HepG2 (cell line): ENCODE results near the gene IVD. TPM values are rescaled to one million over a fixed set of nuclear protein-coding genes. Genes with fewer than 3 reads are reported as not detected.

ENCODE experiments used
- HBP1 ChIP-seq: IDR thresholded peaks from 2 replicates; pipeline ENCODE4 v1.6.1; 2016; ENCODE audit warnings: low read depth, control low read depth
- ISX ChIP-seq: sonication (generic); formaldehyde crosslinking; conservative IDR thresholded peaks from 2 replicates; pipeline ENCODE4 v1.5.0; 2020; ENCODE audit warnings: missing genetic modification reagents
- MBNL3 ChIP-seq: fragments of 250-450 bp; sonication (Bioruptor Pico); conservative IDR thresholded peaks from 2 replicates; pipeline ENCODE4 v1.8.0; 2022; ENCODE audit warnings: mild to moderate bottlenecking, inconsistent platforms
- MED1 ChIP-seq: sonication (generic); formaldehyde crosslinking; IDR thresholded peaks from 2 replicates; pipeline ENCODE4 v1.4.0; 2020; ENCODE audit warnings: missing genetic modification reagents
- MED8 ChIP-seq: sonication (generic); formaldehyde crosslinking; IDR thresholded peaks from 2 replicates; pipeline ENCODE4 v1.8.1; 2023; ENCODE audit warnings: mild to moderate bottlenecking, missing genetic modification reagents; ENCODE audit not compliant: insufficient replicate concordance
- PHF20 ChIP-seq: sonication (generic); formaldehyde crosslinking; IDR thresholded peaks from 2 replicates; pipeline ENCODE4 v1.5.0; 2020; ENCODE audit warnings: mild to moderate bottlenecking, missing genetic modification reagents
- SNAPC5 ChIP-seq: sonication (generic); formaldehyde crosslinking; IDR thresholded peaks from 2 replicates; pipeline ENCODE4 v1.8.1; 2023; ENCODE audit warnings: mild to moderate bottlenecking, missing genetic modification reagents, borderline replicate concordance
- TAF15 ChIP-seq: fragments of 200-400 bp; formaldehyde crosslinking; IDR thresholded peaks from one replicate; pipeline ENCODE4 v1.6.1; 2018; ENCODE audit warnings: mild to moderate bottlenecking, low read depth, low read length; ENCODE audit not compliant: poor library complexity, severe bottlenecking
- TCF7L2 ChIP-seq: IDR thresholded peaks from 2 replicates; pipeline ENCODE4 v1.6.1; 2011; ENCODE audit warnings: mild to moderate bottlenecking, low read depth, low read length, moderate library complexity
- ZMYM2 ChIP-seq: sonication (generic); formaldehyde crosslinking; IDR thresholded peaks from 2 replicates; pipeline ENCODE4 v1.8.0; 2022; ENCODE audit warnings: mild to moderate bottlenecking, missing genetic modification reagents
- ZNF124 ChIP-seq: sonication (generic); formaldehyde crosslinking; IDR thresholded peaks from 2 replicates; pipeline ENCODE4 v1.4.0; 2020; ENCODE audit warnings: missing genetic modification reagents
- ZNF460 ChIP-seq: sonication (generic); formaldehyde crosslinking; IDR thresholded peaks from 2 replicates; pipeline ENCODE4 v1.5.1; 2020; ENCODE audit warnings: missing genetic modification reagents, mild to moderate bottlenecking, borderline replicate concordance
- ZNF496 ChIP-seq: sonication (generic); formaldehyde crosslinking; IDR thresholded peaks from 2 replicates; pipeline ENCODE4 v1.8.1; 2023; ENCODE audit warnings: mild to moderate bottlenecking, moderate library complexity, missing genetic modification reagents; ENCODE audit not compliant: insufficient replicate concordance
- ZNF547 ChIP-seq: sonication (generic); formaldehyde crosslinking; IDR thresholded peaks from 2 replicates; pipeline ENCODE4 v1.5.1; 2020; ENCODE audit warnings: mild to moderate bottlenecking, missing genetic modification reagents
- ZNF570 ChIP-seq: sonication (generic); formaldehyde crosslinking; IDR thresholded peaks from 2 replicates; pipeline ENCODE4 v1.4.0; 2020; ENCODE audit warnings: mild to moderate bottlenecking, missing genetic modification reagents, borderline replicate concordance
- ZNF781 ChIP-seq: sonication (generic); formaldehyde crosslinking; IDR thresholded peaks from 2 replicates; pipeline ENCODE4 v1.5.1; 2020; ENCODE audit warnings: borderline replicate concordance, mild to moderate bottlenecking, missing genetic modification reagents; ENCODE audit errors: not compliant biosample characterization
- ZNF839 ChIP-seq: sonication (generic); formaldehyde crosslinking; IDR thresholded peaks from 2 replicates; pipeline ENCODE4 v1.4.0; 2020; ENCODE audit warnings: missing genetic modification reagents, mild to moderate bottlenecking, borderline replicate concordance
- ZNF850 ChIP-seq: sonication (generic); formaldehyde crosslinking; conservative IDR thresholded peaks from 2 replicates; pipeline ENCODE4 v1.9.0; 2021; ENCODE audit warnings: mild to moderate bottlenecking, missing genetic modification reagents
- polyA plus RNA-seq, 8 experiments: library from polyadenylated mRNA; depleted of rRNA in 3 of 8; stranded (reverse) in 7 of 8; unstranded in 1 of 8; fragments of >200 nt; fragmentation: Illumina TruSeq in 4 of 8; extraction: Trizol in 4 of 8; gene quantifications; 2 replicates each; pipeline versions ENCODE4 v1.2.1 to v1.2.3, GENCODE V29; 2011 to 2016; ENCODE audit warnings: low read depth in 4 of 8, missing spikeins in 1 of 8, mixed read lengths in 1 of 8; ENCODE audit not compliant: insufficient read depth in 1 of 8
- total RNA-seq, 5 experiments: library from RNA; depleted of rRNA; stranded (reverse); fragments of >200 nt; fragmentation: Illumina TruSeq; extraction: Trizol; gene quantifications; 2 replicates each; pipeline ENCODE4 v1.2.3, GENCODE V29; 2016; ENCODE audit warnings: low read depth in 1 of 5
- TF ChIP-seq, protein P1 (sequence below): sonication (generic); formaldehyde crosslinking; IDR thresholded peaks from 2 replicates; pipeline ENCODE4 v1.4.0; 2020; ENCODE audit warnings: mild to moderate bottlenecking, missing genetic modification reagents
- TF ChIP-seq, protein P2 (sequence below): sonication (generic); formaldehyde crosslinking; IDR thresholded peaks from 2 replicates; pipeline ENCODE4 v1.4.0; 2020; ENCODE audit warnings: missing genetic modification reagents, mild to moderate bottlenecking, borderline replicate concordance

Gene IVD
- total and polyA plus RNA-seq, 2 of the 13 experiments (the other 11 are each of a cell fraction or from before 2014, with no cell fraction given) = 48.0 to 53.9 TPM

DNA sequence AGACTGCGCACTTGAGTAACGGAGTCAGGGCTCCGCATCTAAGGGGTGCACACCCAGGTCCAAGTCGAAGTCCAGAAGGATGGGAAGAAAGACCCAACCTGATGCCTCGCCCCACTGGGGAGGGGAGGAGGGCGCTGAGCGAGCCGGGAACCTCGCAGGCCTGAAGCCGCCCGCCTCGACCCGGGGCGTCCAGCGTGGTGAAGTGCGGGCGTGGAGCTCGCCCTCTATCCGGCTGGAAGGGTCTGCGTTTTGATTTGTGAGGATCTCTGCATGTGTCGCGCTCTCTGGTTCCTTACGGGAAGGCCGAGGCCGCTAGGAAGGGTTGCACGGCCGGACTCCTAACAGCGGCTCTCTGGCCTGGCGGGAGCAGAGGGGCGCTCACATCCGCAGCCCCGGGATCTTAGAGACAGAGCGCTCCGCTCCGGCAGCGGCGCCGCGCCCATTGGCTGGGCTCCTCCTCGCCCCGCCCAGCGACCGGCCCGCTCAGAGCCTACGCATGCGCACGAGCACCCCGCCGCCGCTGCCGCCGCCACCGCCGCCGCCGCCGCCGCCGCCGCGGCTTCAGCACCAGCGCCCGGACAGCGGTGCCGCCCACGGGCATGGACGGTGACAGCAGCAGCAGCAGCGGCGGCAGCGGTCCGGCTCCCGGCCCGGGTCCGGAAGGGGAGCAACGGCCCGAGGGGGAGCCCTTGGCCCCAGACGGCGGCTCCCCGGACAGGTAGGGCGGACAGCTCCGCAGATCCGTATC, 47.7 kb upstream of the IVD start, which contains the start of gene DISP2 (continued):
- TF ChIP-seq, protein P1, sequence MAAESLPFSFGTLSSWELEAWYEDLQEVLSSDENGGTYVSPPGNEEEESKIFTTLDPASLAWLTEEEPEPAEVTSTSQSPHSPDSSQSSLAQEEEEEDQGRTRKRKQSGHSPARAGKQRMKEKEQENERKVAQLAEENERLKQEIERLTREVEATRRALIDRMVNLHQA (CRISPR knock-in tag) = no peak
- TF ChIP-seq ZNF839 (CRISPR knock-in tag) (no peak), ZMYM2 (CRISPR knock-in tag) (no peak), ZNF460 (CRISPR knock-in tag) (no peak), ZNF124 (CRISPR knock-in tag) (no peak), ISX (CRISPR knock-in tag) (no peak), TAF15 (no peak), PHF20 (no peak), ZNF781 (no peak), MED1 (no peak), SNAPC5 (CRISPR knock-in tag) (no peak), ZNF547 (no peak), MBNL3 (CRISPR knock-in tag) (no peak), ZNF496 (CRISPR knock-in tag) (no peak), ZNF570 (no peak), ZNF850 (CRISPR knock-in tag) (no peak), HBP1 (CRISPR knock-in tag) (peak; percentile 76; the same call in 1 of the 2 replicates), TCF7L2 (no peak), MED8 (CRISPR knock-in tag) (no peak)
- TF ChIP-seq, protein P2, sequence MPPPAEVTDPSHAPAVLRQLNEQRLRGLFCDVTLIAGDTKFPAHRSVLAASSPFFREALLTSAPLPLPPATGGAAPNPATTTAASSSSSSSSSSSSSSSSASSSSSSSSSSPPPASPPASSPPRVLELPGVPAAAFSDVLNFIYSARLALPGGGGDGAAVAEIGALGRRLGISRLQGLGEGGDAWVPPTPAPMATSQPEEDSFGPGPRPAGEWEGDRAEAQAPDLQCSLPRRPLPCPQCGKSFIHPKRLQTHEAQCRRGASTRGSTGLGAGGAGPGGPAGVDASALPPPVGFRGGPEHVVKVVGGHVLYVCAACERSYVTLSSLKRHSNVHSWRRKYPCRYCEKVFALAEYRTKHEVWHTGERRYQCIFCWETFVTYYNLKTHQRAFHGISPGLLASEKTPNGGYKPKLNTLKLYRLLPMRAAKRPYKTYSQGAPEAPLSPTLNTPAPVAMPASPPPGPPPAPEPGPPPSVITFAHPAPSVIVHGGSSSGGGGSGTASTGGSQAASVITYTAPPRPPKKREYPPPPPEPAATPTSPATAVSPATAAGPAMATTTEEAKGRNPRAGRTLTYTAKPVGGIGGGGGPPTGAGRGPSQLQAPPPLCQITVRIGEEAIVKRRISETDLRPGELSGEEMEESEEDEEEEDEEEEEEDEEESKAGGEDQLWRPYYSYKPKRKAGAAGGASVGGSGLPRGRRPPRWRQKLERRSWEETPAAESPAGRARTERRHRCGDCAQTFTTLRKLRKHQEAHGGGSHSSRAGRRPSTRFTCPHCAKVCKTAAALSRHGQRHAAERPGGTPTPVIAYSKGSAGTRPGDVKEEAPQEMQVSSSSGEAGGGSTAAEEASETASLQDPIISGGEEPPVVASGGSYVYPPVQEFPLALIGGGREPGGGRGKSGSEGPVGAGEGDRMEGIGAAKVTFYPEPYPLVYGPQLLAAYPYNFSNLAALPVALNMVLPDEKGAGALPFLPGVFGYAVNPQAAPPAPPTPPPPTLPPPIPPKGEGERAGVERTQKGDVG (CRISPR knock-in tag) = no peak
